NCI-H774 (cell line): Measurements from ENCODE around the gene MOBP.
"Not testable (repeated sequence)": the region's sequence is repeated elsewhere in the genome, so short reads cannot be mapped to it uniquely, and the experiment has no call there.

Source experiments
- DNase-seq: peaks from one replicate; lab custom pipeline; 2025; lab: John Stamatoyannopoulos, UW

MOBP gene

GRCh38 chr3:39453134-39453533 lies 14.3 kb upstream of the MOBP start:
- no peak for DNase-seq

DNA sequence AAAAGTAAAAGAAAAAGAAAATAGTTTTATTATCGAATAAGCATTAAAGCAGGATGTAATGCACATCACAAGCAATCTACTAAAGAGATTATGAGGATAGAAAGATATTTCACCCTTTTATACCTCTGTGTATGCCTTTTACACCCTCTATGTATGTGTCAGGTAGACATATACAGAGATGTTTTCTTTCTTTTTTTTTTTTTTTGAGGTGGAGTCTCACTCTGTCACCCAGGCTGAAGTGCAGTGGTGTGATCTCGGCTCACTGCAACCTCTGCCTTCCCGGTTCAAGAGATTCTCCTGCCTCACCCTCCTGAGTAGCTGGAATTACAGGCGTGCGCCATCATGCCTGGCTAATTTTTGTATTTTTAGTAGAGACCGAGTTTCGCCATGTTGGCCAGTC lies 13.6 kb upstream of the MOBP start:
- not testable (repeated sequence) for DNase-seq

DNA sequence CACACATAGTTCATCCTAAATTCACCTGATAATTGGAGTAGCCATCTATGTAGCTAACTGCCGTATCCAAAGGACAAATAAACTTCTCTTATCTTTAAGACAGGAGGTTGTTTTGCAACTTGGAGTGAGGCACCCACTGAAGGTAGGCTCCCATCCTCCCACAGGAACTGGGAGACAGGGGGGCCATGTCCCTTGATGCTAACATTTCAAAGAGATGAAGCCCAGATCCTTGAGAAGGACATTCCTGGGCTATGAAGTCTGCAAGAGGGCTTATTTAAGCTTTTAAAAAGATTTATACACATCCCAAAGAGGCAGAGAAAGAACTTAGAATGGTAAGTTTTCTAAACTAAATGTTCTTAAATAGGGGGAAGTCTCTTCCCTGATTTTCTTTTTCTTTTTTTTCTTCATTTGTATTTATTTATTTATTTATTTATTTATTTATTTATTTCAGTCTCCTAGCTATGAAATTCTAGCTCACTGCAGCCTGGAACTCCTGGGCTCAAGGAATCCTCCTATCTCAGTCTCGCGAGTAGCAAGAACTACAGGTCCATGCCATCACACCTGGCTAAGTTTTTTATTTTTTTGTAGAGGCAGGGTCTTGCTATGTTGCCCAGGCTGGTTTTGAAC lies 12.8 kb upstream of the MOBP start:
- no peak for DNase-seq

DNA sequence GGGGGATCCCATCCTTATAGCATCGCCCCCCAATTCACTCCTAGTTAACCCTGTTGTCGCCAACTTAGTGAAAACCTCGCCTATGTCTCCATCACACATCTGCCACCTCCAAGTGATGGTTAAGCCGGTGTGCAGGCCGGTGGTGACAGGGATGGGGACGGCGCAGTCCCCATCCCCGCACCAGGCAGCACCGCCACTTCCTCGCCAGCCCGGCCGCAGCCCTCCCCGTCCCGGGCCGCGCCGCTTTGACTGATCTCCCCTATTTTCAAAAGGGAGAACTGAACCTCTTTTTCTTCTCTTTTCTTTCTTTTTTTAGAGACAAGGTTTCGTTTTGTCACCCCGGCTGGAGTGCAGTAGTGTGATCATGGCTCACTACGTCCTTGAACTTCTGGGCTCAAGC lies 11.3 kb upstream of the MOBP start:
- DNase-seq, result no peak

DNA sequence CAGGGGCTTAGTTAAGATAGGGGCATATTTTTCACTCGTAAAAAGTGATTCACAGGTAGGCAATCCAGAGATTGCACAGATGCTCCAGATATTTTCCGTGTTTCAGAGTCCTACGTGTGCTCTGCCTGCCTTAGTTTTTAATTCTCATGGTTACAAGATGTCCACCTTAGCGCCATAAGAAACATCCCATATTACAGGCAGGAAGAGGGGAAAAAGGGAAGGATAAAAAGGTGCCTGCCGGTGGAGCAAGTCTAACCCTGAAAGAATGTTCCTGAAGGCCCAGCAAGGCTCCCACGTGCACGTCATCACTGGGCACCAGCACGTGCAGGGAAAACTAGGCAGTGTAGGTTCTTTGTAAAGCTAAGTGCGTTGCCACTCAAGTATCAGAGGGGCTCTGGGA lies 10.1 kb upstream of the MOBP start:
- DNase-seq, result no peak

DNA sequence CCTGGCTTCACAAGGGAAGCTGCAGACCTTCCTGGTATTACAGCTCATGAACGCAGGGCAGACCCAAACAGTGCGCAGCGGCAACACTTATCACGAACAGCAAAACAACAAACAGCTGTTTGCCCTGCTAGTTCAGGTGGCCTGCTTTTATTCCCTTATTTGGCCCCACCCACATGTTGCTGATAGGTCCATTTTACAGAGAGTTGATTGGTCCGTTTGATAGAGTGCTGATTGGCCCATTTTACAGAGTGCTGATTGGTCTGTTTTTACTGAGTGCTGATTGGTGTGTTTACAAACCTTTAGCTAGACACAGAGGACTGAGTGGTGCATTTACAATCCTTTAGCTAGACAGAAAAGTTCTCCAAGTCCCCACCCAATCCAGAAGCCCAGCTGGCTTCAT lies 8.9 kb upstream of the MOBP start:
- DNase-seq, result not testable (repeated sequence)

DNA sequence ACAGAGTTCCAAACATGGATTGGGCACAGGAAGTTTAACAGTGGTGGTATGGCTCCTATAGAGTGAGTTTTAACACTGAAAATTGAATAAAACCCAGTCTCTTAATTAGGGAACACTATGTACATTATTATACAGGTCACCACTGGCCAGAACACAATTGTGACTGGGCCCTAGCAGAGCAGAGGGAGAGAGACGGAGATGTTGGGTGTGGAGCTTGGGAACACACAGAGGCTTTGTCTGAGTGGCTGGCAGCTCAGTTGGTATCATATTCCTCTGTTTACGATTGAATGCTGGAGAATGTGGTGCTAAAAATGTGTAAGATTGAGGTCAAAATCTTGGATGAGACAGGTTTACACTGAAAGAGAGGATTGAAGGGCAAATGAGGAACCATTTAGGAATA lies 6.8 kb upstream of the MOBP start:
- no peak for DNase-seq

- DNase-seq, result no peak
Observed at GRCh38 chr3:39463269-39463668, 4.2 kb upstream of the MOBP start.

- no peak for DNase-seq
Observed at GRCh38 chr3:39466988-39467387, 492 bp upstream of the MOBP start.

- no peak for DNase-seq
Observed at GRCh38 chr3:39468108-39468436, 592 bp downstream of the MOBP start.

- DNase-seq, result no peak
Observed at GRCh38 chr3:39469258-39469657, 1.8 kb downstream of the MOBP start.

GRCh38 chr3:39469945-39470344 lies 2.5 kb downstream of the MOBP start:
- no peak for DNase-seq

- no peak for DNase-seq
Observed at GRCh38 chr3:39471652-39472051, 4.2 kb downstream of the MOBP start.

- DNase-seq, result no peak
Observed at GRCh38 chr3:39473452-39474125, 6.1 kb downstream of the MOBP start.

- DNase-seq, result no peak
Observed at GRCh38 chr3:39474126-39474515, 6.6 kb downstream of the MOBP start.

- no peak for DNase-seq
Observed at GRCh38 chr3:39476783-39477182, 9.3 kb downstream of the MOBP start.

GRCh38 chr3:39478226-39478625 lies 10.7 kb downstream of the MOBP start:
- no peak for DNase-seq

DNA sequence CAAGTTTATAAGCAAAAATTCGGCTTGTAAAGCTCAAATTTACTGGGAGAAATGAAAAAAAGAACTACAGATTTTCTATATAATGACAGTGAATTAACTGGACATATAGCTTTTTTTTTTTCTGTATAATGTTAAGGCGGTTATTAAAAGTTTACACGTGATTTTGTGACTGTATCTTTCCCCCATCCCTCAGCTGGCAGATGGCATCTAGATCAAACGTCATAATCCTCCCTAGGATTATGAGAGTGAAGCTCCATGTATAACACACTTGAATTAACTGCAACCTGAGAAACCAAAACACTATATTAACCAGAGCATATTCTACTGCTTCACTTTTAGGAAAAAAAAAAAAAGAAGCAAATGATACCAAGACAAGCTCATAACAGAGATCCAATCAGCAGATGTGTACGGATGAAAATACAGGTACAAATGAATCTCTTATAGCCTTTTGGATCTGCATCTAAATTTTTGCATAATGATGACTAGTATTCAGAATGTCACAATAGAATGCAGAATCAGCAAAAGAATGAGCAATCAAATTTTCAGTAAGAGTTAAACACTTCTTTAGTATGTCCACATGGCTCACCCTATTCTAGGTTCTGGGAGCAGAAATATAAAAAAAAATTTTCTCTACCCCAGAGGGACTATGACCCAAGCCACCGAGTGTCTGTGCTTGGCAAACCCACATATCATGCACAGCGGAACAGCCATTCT lies 12.4 kb downstream of the MOBP start:
- no peak for DNase-seq

DNA sequence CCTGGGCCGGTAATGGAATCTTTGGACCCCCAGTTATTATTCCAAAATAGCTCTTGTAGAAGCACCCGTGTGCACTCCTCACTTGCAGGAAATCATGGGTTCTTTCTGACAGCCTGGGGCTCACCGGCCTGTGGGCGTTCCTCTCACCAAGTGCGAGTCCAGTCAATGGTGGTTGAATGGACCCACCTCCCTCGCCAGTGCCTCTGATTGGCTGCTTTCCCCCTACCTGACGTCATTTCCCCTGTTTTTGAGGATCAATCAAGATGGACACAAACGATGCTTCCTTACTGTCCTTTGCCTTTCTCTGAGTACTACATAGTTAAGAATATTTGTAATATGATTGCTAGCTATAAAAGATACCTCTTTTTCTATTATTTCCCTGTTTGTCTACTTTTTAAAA lies 18.1 kb downstream of the MOBP start:
- DNase-seq, result no peak

- no peak for DNase-seq
Observed at GRCh38 chr3:39491014-39491413, 23.5 kb downstream of the MOBP start.

- DNase-seq, result no peak
Observed at GRCh38 chr3:39491733-39492350, 24.4 kb downstream of the MOBP start.

GRCh38 chr3:39494781-39495180 lies 27.3 kb downstream of the MOBP start:
- no peak for DNase-seq

GRCh38 chr3:39497753-39498152 lies 30.3 kb downstream of the MOBP start:
- no peak for DNase-seq
